Measurements from ENCODE around the gene RGS7BP.
"Not testable (repeated sequence)": the region's sequence is repeated elsewhere in the genome, so short reads cannot be mapped to it uniquely, and the experiment has no call there.

Gene RGS7BP

DNA sequence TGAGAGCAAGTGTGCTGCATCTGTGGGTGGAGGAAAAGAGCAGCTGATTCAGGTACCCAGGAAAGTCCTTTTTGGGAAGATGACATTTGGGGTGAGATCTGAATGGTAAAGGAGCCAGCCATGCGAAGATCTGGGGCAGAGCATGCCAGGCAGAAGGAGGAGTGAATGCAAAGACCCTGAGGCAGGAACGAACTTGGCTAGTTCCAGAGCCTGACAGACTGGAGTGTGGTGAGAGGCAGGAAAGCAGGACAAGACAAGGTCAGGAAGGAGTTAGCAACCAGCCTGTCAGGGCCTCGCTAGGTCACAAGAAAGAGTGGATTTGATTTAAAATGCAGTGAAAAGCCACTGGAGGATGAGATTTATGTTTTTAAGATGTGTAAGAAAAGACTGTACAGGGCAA is 28.2 kb downstream of the RGS7BP start:
- H3K9me3 ChIP-seq (ENCODE audit: control insufficient read depth in 1 of 2, low read length in 2 of 2): no peaks in the 10 kb centered on the region
- H3K4me3 ChIP-seq (ENCODE audit: low read depth in 1 of 2, low read length in 2 of 2): no peak overlapping the region
- no peak overlapping the region for H3K9ac ChIP-seq (ENCODE audit: low read depth in 1 of 2, low read length in 2 of 2)
- no peaks in the 10 kb centered on the region for H3K36me3 ChIP-seq (ENCODE audit: control insufficient read depth in 1 of 2, insufficient read depth in 2 of 2, low read length in 2 of 2)
- H3K4me1 ChIP-seq (ENCODE audit: control insufficient read depth in 1 of 2, insufficient read depth in 2 of 2, low read length in 2 of 2): no peaks in the 10 kb centered on the region
- no peak overlapping the region for H3K27ac ChIP-seq (ENCODE audit: low read depth, low read length)
- no peaks in the 10 kb centered on the region for H3K27me3 ChIP-seq (ENCODE audit: control insufficient read depth in 1 of 2, insufficient read depth in 2 of 2, low read length in 2 of 2)

DNA sequence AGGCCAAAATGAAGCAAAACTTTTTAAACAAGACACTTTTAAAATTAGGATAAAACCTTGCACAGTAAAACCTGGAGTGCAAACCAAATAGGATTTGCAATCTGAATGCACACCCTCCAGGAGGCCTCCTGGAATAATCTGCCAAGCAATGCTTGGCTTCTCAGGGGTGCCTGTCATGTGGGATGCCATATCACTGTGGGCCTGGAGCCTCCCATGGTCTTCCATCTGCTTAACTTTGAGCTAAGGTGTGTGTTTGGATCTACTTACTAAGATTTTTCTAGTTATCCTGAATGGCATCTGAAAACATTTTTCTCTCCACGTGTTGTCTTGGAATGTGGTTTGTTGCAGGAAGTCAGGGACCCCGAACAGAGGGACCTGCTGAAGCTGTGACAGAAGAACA is 52.1 kb downstream of the RGS7BP start:
- Histone ChIP-seq H3K27ac (ENCODE audit: low read depth, low read length) (no peak overlapping the region), H3K27me3 (ENCODE audit: control insufficient read depth in 1 of 2, insufficient read depth in 2 of 2, low read length in 2 of 2) (no peaks in the 10 kb centered on the region), H3K4me1 (ENCODE audit: control insufficient read depth in 1 of 2, insufficient read depth in 2 of 2, low read length in 2 of 2) (no peaks in the 10 kb centered on the region), H3K36me3 (ENCODE audit: control insufficient read depth in 1 of 2, insufficient read depth in 2 of 2, low read length in 2 of 2) (no peaks in the 10 kb centered on the region), H3K9me3 (ENCODE audit: control insufficient read depth in 1 of 2, low read length in 2 of 2) (peaks cover 0 to 2% of the 10 kb centered on the region in 2 donors), H3K9ac (ENCODE audit: low read depth in 1 of 2, low read length in 2 of 2) (no peak overlapping the region), H3K4me3 (ENCODE audit: low read depth in 1 of 2, low read length in 2 of 2) (no peak overlapping the region)

DNA sequence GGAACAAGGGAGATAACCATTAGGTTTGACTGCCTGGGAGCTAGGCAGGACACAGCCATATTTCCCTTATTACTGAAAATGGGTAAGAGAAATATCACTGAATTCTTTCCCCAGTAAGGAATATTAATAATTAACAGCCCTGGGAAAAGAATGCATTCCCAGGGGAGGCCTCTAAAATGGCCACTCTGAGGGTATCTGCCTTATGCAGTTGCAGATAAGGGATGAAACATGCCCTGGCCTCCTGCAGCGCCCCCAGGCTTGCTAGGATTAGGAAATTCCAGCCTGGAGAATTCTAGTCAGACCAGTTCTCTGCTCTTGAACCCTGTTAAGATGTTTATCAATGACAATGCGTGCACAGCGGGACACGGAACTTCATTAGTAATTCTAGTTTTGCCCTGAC is 52.8 kb downstream of the RGS7BP start:
- not testable (repeated sequence) for H3K4me1 ChIP-seq (ENCODE audit: control insufficient read depth in 1 of 2, insufficient read depth in 2 of 2, low read length in 2 of 2); H3K9me3 ChIP-seq (ENCODE audit: control insufficient read depth in 1 of 2, low read length in 2 of 2); H3K36me3 ChIP-seq (ENCODE audit: control insufficient read depth in 1 of 2, insufficient read depth in 2 of 2, low read length in 2 of 2); H3K4me3 ChIP-seq (ENCODE audit: low read depth in 1 of 2, low read length in 2 of 2); H3K27ac ChIP-seq (ENCODE audit: low read depth, low read length); H3K9ac ChIP-seq (ENCODE audit: low read depth in 1 of 2, low read length in 2 of 2); H3K27me3 ChIP-seq (ENCODE audit: control insufficient read depth in 1 of 2, insufficient read depth in 2 of 2, low read length in 2 of 2)

DNA sequence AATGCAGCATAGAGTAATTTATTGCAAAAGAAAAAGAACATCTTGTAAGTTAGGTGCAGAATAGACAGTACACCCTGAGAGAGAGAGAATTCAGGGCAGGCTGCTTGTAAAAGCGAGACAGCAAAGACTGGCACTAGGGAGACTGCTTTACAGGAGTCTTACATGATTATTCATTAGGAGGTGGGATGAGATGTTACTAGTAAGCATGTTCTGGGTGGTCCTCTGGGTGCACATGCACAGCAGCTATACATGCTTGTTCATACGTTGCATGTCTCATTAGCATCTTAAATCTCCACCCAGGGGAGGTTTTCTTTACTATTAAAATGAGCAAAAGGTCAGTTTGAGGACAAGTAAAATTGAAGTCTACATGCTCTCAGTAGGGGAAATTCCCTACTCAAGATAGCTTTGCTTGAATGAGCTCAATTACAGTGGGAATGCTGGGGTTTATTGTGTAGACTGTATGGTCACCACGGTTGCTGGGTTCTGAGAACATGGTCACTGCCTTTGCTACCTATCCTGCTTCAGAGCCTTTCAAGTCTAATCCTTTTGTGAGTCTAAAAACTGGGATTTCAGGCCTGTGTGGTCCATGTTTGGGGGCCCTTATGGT is 60.6 kb downstream of the RGS7BP start:
- H3K4me3 ChIP-seq (ENCODE audit: low read depth in 1 of 2, low read length in 2 of 2): no peak overlapping the region

DNA sequence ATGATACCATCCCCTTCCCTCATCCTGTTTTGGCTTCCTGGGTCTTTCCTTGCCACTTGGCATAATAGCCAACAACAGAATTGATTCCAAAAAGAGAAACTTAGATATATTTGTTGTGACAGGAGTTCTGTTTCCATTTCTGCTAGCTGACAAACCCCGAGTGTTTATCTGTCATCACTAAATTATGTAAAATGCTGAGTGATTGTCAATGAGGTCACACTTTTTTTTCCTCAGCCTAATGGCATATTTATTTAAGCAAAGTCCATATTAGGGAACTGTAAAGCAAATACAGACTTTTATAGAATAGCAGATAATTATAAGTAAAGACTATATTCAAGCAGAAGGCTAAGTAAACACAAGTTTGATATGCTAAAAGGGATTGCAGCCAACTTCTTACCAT is 64.0 kb downstream of the RGS7BP start:
- no peak overlapping the region for H3K9ac ChIP-seq (ENCODE audit: low read depth in 1 of 2, low read length in 2 of 2)
- H3K4me3 ChIP-seq (ENCODE audit: low read depth in 1 of 2, low read length in 2 of 2): no peak overlapping the region

More for the DNA sequence above, 60.6 kb downstream of the RGS7BP start:
- H3K36me3 ChIP-seq (ENCODE audit: control insufficient read depth in 1 of 2, insufficient read depth in 2 of 2, low read length in 2 of 2): no peaks in the 10 kb centered on the region
- no peak overlapping the region for H3K27ac ChIP-seq (ENCODE audit: low read depth, low read length)
- no peaks in the 10 kb centered on the region for H3K4me1 ChIP-seq (ENCODE audit: control insufficient read depth in 1 of 2, insufficient read depth in 2 of 2, low read length in 2 of 2)
- H3K27me3 ChIP-seq (ENCODE audit: control insufficient read depth in 1 of 2, insufficient read depth in 2 of 2, low read length in 2 of 2): no peaks in the 10 kb centered on the region
- no peaks in the 10 kb centered on the region for H3K9me3 ChIP-seq (ENCODE audit: control insufficient read depth in 1 of 2, low read length in 2 of 2)
- no peak overlapping the region for H3K9ac ChIP-seq (ENCODE audit: low read depth in 1 of 2, low read length in 2 of 2)

DNA sequence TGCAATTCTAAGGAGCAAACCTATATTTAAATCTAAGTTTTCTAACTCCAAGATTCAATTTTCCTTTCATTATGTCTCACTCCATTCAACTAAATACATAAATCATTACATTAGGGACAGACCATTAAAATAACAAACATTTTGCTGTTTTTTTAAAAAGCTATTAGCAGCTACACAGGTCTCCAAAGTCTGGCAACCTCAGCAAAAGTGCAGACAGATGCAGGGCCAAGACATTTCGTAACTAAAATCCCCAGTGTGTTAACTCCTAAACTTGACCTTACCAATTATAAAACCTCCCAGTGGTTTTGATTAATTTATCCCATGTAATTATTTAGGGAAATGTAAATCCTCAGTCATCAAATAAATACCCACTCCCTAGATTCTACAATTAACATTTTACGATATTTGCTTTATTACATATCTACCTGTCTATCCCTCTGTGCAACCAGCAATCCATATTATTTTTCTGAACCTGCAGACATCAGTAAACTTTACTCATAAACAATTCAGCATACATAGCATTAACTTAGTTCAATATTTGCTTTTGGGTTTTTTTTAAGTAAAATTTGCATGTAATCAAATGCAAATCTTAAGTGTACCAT is 64.7 kb downstream of the RGS7BP start:
- Histone ChIP-seq H3K27ac (ENCODE audit: low read depth, low read length) (no peak overlapping the region), H3K9me3 (ENCODE audit: control insufficient read depth in 1 of 2, low read length in 2 of 2) (no peaks in the 10 kb centered on the region), H3K27me3 (ENCODE audit: control insufficient read depth in 1 of 2, insufficient read depth in 2 of 2, low read length in 2 of 2) (no peaks in the 10 kb centered on the region), H3K9ac (ENCODE audit: low read depth in 1 of 2, low read length in 2 of 2) (no peak overlapping the region), H3K36me3 (ENCODE audit: control insufficient read depth in 1 of 2, insufficient read depth in 2 of 2, low read length in 2 of 2) (no peaks in the 10 kb centered on the region), H3K4me3 (ENCODE audit: low read depth in 1 of 2, low read length in 2 of 2) (no peak overlapping the region), H3K4me1 (ENCODE audit: control insufficient read depth in 1 of 2, insufficient read depth in 2 of 2, low read length in 2 of 2) (no peaks in the 10 kb centered on the region)

More for the DNA sequence above, 64.0 kb downstream of the RGS7BP start:
- H3K27ac ChIP-seq (ENCODE audit: low read depth, low read length): no peak overlapping the region
- no peaks in the 10 kb centered on the region for H3K4me1 ChIP-seq (ENCODE audit: control insufficient read depth in 1 of 2, insufficient read depth in 2 of 2, low read length in 2 of 2)
- no peaks in the 10 kb centered on the region for H3K27me3 ChIP-seq (ENCODE audit: control insufficient read depth in 1 of 2, insufficient read depth in 2 of 2, low read length in 2 of 2)
- no peaks in the 10 kb centered on the region for H3K36me3 ChIP-seq (ENCODE audit: control insufficient read depth in 1 of 2, insufficient read depth in 2 of 2, low read length in 2 of 2)
- no peaks in the 10 kb centered on the region for H3K9me3 ChIP-seq (ENCODE audit: control insufficient read depth in 1 of 2, low read length in 2 of 2)

DNA sequence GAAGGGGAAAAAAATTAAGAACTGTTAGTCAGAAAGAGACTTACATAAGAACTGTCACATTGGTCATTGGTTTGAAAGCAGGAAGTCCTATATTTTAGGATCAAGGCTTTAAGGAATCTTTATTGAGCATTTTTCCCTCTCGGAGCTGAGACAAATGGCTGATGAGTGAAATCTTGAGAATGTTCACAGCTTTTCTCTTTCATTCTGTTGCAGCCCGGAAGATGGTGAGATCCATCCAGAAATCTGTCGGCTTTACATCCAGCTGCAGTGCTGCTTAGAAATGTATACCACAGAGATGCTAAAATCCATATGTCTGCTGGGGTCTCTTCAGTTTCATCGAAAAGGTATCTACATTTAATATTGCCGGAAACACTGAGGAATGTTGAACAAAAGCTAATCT is 69.7 kb downstream of the RGS7BP start:
- H3K27ac ChIP-seq (ENCODE audit: low read depth, low read length): no peak overlapping the region
- no peak overlapping the region for H3K9ac ChIP-seq (ENCODE audit: low read depth in 1 of 2, low read length in 2 of 2)
- no peaks in the 10 kb centered on the region for H3K9me3 ChIP-seq (ENCODE audit: control insufficient read depth in 1 of 2, low read length in 2 of 2)
- no peaks in the 10 kb centered on the region for H3K36me3 ChIP-seq (ENCODE audit: control insufficient read depth in 1 of 2, insufficient read depth in 2 of 2, low read length in 2 of 2)
- no peak overlapping the region for H3K4me3 ChIP-seq (ENCODE audit: low read depth in 1 of 2, low read length in 2 of 2)
- H3K27me3 ChIP-seq (ENCODE audit: control insufficient read depth in 1 of 2, insufficient read depth in 2 of 2, low read length in 2 of 2): no peaks in the 10 kb centered on the region
- no peaks in the 10 kb centered on the region for H3K4me1 ChIP-seq (ENCODE audit: control insufficient read depth in 1 of 2, insufficient read depth in 2 of 2, low read length in 2 of 2)

DNA sequence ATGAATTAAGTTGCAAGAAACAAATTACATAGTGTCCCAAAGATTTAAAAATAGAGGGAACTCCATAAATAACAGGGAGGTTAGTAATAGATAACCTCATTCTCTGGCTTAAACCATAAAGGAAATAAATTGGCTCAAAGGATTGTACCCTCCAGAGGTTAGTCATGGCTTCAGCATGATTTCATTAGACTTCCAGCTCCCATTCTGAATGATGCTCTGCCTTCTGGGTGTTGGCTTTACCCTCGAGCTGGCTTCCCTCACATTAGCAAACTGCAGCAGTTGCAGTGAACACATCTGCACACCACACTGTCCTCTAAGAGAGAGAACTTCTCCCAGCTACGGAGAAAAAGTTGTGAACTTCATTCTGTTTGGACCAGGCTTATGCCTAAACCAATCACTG is 70.4 kb downstream of the RGS7BP start:
- no peak overlapping the region for H3K4me3 ChIP-seq (ENCODE audit: low read depth in 1 of 2, low read length in 2 of 2)
- no peak overlapping the region for H3K9ac ChIP-seq (ENCODE audit: low read depth in 1 of 2, low read length in 2 of 2)
- H3K4me1 ChIP-seq (ENCODE audit: control insufficient read depth in 1 of 2, insufficient read depth in 2 of 2, low read length in 2 of 2): no peaks in the 10 kb centered on the region
- H3K27ac ChIP-seq (ENCODE audit: low read depth, low read length): no peak overlapping the region
- no peaks in the 10 kb centered on the region for H3K9me3 ChIP-seq (ENCODE audit: control insufficient read depth in 1 of 2, low read length in 2 of 2)
- no peaks in the 10 kb centered on the region for H3K27me3 ChIP-seq (ENCODE audit: control insufficient read depth in 1 of 2, insufficient read depth in 2 of 2, low read length in 2 of 2)
- H3K36me3 ChIP-seq (ENCODE audit: control insufficient read depth in 1 of 2, insufficient read depth in 2 of 2, low read length in 2 of 2): no peaks in the 10 kb centered on the region

DNA sequence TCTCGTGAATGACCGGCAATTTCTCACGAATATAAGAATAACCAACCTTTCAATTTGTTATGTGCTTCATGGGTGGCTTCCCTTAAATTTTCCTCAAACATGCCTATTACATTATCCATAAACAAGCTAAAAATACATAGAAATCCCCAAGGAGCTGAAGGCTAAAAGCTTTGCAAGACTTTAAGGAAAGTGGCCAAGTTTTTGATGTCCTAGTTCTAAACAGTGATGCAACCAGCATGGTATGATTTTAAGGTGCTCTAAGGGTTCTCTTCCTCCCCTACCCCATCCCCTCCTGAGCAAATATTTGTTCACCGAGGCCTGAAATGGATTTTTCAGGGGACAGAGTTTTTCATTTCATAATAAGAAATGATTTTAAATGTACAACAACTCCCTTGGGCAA is 79.8 kb downstream of the RGS7BP start:
- Histone ChIP-seq H3K4me3 (ENCODE audit: low read depth in 1 of 2, low read length in 2 of 2) (no peak overlapping the region), H3K27me3 (ENCODE audit: control insufficient read depth in 1 of 2, insufficient read depth in 2 of 2, low read length in 2 of 2) (no peaks in the 10 kb centered on the region), H3K9ac (ENCODE audit: low read depth in 1 of 2, low read length in 2 of 2) (no peak overlapping the region), H3K9me3 (ENCODE audit: control insufficient read depth in 1 of 2, low read length in 2 of 2) (no peaks in the 10 kb centered on the region), H3K36me3 (ENCODE audit: control insufficient read depth in 1 of 2, insufficient read depth in 2 of 2, low read length in 2 of 2) (no peaks in the 10 kb centered on the region), H3K4me1 (ENCODE audit: control insufficient read depth in 1 of 2, insufficient read depth in 2 of 2, low read length in 2 of 2) (no peaks in the 10 kb centered on the region), H3K27ac (ENCODE audit: low read depth, low read length) (no peak overlapping the region)

DNA sequence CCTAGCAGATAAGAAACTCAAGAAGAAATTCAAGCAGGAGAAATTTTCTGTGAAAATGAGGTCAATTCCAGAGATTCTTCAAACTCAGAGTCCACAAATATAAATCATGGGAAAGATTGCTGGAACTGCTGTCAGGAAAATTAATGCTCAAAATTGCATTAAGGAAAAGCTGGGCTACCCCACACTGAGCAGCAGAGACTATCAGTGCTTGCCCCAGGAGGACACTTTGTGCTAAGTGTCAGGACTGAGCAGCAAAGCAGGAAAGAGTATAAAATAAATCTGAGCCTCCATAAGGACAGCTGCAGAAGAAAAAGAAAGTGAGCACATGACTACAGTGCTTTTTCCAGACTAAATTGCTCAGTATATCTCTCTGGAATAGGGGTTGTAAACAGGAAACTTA is 81.6 kb downstream of the RGS7BP start:
- H3K36me3 ChIP-seq (ENCODE audit: control insufficient read depth in 1 of 2, insufficient read depth in 2 of 2, low read length in 2 of 2): no peaks in the 10 kb centered on the region
- H3K4me1 ChIP-seq (ENCODE audit: control insufficient read depth in 1 of 2, insufficient read depth in 2 of 2, low read length in 2 of 2): no peaks in the 10 kb centered on the region
- no peak overlapping the region for H3K9ac ChIP-seq (ENCODE audit: low read depth in 1 of 2, low read length in 2 of 2)
- H3K4me3 ChIP-seq (ENCODE audit: low read depth in 1 of 2, low read length in 2 of 2): no peak overlapping the region
- H3K9me3 ChIP-seq (ENCODE audit: control insufficient read depth in 1 of 2, low read length in 2 of 2): no peaks in the 10 kb centered on the region
- no peaks in the 10 kb centered on the region for H3K27me3 ChIP-seq (ENCODE audit: control insufficient read depth in 1 of 2, insufficient read depth in 2 of 2, low read length in 2 of 2)
- no peak overlapping the region for H3K27ac ChIP-seq (ENCODE audit: low read depth, low read length)
